GM18907 (cell line): ENCODE results near the gene EVX2.

Source experiments
- ATAC-seq: cut with Tn5 transposase; IDR thresholded peaks from one replicate; pipeline ENCODE4 v1.9.1; 2021; ENCODE audit warnings: mild to moderate bottlenecking, moderate library complexity; ENCODE audit not compliant: unreplicated experiment

The EVX2 gene

GRCh38 chr2:176067589-176068418 lies 16.0 kb downstream of the EVX2 start:
- no peak for ATAC-seq

DNA sequence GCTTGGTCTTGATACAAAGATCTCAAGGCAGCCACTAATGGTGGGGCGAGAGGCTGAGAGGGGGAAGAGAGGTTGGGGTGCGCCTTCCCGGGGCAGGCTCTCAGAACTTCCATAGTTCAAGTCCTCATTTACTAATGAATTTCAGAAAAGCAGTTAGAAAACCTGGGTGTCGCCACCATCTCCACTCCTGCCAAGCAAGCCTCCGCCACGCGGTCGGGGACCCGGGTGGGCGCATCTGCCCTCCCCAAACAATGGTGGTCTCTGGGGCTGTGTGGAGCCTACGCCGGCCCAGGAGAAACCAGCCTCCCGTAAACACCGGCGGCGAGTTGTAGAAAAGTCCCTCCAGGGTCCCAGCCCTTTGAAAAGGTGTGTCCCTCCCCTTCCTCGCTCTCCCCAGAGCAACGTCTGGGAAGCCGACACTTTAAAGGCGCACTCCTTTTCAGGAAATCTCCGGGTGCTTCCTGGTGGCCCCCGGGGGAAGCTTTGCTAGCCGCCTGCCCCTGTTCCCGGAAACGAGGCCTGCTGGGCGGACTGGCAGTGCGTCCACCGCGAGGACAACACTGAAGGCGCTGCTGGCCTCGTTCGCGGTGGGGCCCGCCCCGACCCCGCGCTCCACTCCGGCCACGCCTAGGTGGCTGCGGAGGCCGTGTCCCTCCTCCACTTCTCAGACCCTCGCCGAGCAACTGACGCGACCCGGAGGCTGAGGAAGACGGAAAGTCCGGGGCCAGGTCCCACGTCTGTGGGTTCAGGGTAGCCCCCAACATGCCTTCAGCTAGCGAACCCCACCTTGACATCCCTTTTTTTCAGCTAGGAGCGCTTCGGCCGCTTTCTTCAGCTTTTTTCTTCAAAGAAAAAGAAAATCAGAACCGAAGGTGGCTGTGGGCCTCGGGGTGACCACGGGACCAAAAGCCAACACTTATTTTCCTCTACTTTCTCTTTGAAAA lies 16.8 kb downstream of the EVX2 start:
- no peak for ATAC-seq

DNA sequence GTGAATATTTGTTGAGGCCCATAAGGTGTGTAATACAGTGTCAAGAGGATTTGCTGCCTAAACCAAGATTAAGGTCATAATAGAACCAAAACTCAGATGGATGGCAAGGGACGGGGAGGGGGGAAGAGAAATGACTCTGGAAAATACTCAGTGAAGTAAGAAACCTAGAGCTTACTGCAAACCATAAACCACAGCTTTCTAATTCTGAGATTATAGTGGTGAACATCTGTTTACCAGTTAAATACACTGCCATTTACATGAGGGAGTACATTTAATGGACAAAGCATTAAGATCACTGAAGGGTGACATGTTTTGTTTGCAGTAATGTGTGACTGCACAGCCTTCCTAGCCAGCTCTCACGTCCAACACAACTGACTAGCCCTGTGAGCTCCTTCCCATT lies 19.8 kb downstream of the EVX2 start:
- no peak for ATAC-seq

DNA sequence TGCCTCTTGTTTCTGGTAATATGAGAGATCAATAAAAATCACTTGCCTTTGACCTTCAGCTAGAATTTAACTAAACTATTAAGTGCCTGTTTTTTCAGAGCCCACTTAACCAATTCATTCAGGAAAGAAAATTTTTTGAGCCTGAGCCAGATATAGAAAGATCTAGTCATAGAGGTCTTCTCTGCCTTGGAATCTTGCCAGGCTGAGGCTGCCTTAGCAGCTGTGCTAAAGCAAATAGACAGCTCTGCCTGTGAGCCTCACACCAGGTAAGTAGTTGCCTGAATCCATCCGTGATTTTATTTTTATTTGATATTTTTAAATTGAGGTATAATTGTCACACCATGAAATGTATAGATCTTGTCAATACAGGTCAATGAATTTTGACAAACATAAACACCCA lies 27.4 kb downstream of the EVX2 start:
- ATAC-seq, result no peak

GRCh38 chr2:176039375-176039774 lies 44.4 kb downstream of the EVX2 start:
- no peak for ATAC-seq

- ATAC-seq, result no peak
Measured at GRCh38 chr2:176038694-176039093, 45.1 kb downstream of the EVX2 start.

GRCh38 chr2:176035013-176035691 lies 48.6 kb downstream of the EVX2 start:
- no peak for ATAC-seq

DNA sequence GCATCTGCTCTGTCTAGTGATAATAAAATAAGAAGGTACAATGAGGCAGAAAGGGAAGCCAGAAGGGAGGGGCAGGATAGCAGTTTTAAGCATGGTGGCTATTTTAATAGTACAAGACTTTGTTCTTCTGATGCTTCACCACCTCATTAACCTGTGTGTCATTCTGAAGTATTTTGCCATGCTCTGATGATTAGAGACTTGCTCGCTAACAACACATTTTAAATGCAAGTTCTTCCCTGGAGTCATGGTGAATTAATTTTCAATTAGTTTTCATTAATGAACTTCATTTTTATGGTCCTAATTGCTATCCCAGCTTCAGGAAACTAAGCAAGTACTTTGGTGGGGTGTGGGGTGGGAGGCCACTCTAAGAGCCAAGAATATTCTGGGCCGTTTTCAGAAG lies 56.0 kb downstream of the EVX2 start:
- no peak for ATAC-seq
